WERI-Rb-1 (cell line): Measurements from ENCODE around the gene SUPT4H1.

ENCODE experiments used
- DNase-seq: peaks from one replicate; pipeline ENCODE4 v3.0.0-alpha.2; 2020
- H3K27ac ChIP-seq: fragments of 250-450 bp; sonication (Bioruptor Pico); 2 replicates; pipeline ENCODE4 v1.5.1; 2020; ENCODE audit warnings: mild to moderate bottlenecking, moderate library complexity
- H3K27me3 ChIP-seq: fragments of 250-450 bp; sonication (Bioruptor Pico); 2 replicates; pipeline ENCODE4 v1.5.1; 2021; ENCODE audit warnings: mild to moderate bottlenecking, low read depth, moderate library complexity; ENCODE audit not compliant: insufficient read depth, severe bottlenecking
- H3K36me3 ChIP-seq: fragments of 250-450 bp; sonication (Bioruptor Pico); 2 replicates; pipeline ENCODE4 v1.5.1; 2020; ENCODE audit warnings: mild to moderate bottlenecking, moderate library complexity
- H3K4me3 ChIP-seq: 2 replicates; pipeline ENCODE4 v1.5.1; 2011; ENCODE audit warnings: low read depth, mild to moderate bottlenecking, control low read depth, low read length
- H3K9me3 ChIP-seq: fragments of 250-450 bp; sonication (Bioruptor Pico); 2 replicates; pipeline ENCODE4 v1.5.1; 2021; ENCODE audit warnings: mild to moderate bottlenecking, moderate library complexity; ENCODE audit not compliant: severe bottlenecking
- CTCF ChIP-seq: IDR thresholded peaks from 2 replicates; pipeline ENCODE4 v1.5.1; 2011; ENCODE audit warnings: low read depth, mild to moderate bottlenecking, control low read depth, inconsistent platforms, low read length

SUPT4H1 gene

GRCh38 chr17:58331815-58332777, 19.9 kb downstream of the SUPT4H1 start:
- Histone ChIP-seq H3K36me3 (no peaks in the 10 kb centered on the region), H3K27ac (no peak overlapping the region), H3K4me3 (no peak overlapping the region), H3K9me3 (no peaks in the 10 kb centered on the region), H3K27me3 (no peaks in the 10 kb centered on the region)
- no peak for DNase-seq
- TF ChIP-seq CTCF = no peak

- TF ChIP-seq CTCF = no peak
- Histone ChIP-seq H3K4me3 (no peak overlapping the region), H3K36me3 (no peaks in the 10 kb centered on the region), H3K9me3 (no peaks in the 10 kb centered on the region), H3K27me3 (no peaks in the 10 kb centered on the region), H3K27ac (no peak overlapping the region)
- DNase-seq = no peak
These were observed 20.8 kb downstream of the SUPT4H1 start for GRCh38 chr17:58330997-58331814.

DNA sequence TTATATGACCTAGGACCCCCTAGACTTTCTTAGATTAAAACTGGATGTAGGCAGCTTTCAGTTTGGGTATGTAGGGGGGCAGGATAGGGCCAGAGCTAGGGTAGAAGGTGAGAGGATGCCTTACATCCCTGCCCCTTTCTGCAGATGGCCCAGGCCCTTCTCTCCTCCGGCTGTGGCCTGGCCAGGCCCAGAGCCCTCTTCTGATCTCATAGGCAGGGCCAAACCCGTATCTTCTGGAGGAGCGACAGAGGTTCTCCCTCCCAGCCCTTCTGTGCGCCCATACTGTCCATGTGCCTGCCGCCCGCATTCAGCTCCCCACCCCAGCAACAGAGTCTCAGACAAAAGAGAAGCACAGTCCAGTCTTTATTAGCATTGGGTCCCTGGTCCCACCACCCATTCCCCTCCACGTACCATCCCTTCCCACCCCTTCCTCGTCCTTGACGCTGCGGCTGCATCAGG, 21.4 kb downstream of the SUPT4H1 start:
- Histone ChIP-seq H3K9me3 (no peaks in the 10 kb centered on the region), H3K27ac (no peak overlapping the region), H3K36me3 (no peaks in the 10 kb centered on the region), H3K27me3 (no peaks in the 10 kb centered on the region), H3K4me3 (no peak overlapping the region)
- no peak for DNase-seq
- TF ChIP-seq CTCF = no peak

DNA sequence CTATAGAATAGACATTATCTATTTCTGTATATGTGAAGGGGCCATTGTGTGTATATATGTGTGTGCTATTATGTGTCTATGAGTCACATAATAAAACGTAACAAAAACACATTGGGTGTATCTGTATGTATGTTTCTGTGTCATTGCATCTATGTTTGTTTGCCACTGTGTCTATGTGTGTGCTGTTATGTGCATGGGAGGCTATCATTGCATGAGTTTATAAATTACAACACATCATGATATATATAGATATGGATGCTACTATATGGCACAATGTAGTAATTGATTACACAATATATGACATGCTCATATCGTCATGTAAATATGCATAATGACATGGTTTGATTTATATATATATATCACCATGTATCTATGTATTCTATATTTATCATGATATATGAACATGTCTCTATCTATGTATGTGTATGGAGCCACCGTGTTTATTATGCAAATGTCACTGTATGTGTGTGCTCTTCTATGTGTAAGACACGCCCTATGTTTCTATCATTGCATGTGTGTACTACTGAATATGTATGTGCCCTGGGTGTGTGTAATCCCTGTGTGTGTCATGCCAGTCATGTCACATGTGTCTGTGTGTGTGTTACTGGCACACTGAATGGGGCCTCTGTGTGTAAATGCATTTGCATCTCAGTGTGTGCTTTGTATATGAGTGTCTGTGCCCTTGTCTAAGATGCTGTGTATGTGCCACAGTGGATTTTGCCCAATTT, 22.0 kb downstream of the SUPT4H1 start:
- H3K9me3 ChIP-seq = no peaks in the 10 kb centered on the region
- H3K36me3 ChIP-seq = no peaks in the 10 kb centered on the region
- no peak for TF ChIP-seq CTCF
- no peak overlapping the region for H3K4me3 ChIP-seq
- DNase-seq = no peak
- no peaks in the 10 kb centered on the region for H3K27me3 ChIP-seq
- no peak overlapping the region for H3K27ac ChIP-seq

DNA sequence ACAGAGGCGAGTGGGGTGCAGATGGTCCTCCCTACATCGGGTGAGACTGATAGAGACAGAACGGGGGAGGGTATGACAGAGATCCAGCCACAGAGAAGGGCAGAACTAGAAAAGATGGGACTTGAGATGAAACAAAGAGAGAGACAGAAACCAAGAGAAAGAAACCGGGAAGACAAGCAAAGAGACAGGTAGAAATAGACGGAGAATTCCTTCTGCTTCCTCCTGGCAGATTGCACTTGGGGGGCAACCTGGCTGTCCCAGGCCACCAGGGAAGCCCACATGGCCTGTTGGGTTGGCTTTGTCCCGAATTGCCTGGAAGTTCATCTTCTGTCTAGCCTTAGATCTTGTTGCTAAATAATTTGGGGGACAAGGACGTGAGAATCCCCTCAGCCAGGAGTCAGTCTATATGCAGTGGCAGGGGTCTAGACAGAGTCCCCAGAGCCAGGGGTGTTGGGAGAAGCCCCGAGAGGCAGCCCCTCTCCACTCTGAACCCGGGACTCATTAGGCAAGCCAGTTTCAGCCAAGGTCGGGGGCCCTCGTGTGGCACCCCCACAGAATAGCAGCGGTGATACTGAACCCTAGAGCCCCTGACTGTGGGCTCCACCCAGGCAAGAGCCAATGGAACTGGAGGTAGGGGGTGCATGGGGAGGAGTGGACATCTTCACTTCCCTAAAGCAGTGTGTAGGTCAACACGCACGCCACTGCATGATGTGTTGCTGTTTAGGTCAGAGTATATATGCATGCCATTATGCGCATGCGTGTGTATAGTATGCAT, 22.8 kb downstream of the SUPT4H1 start:
- Histone ChIP-seq H3K9me3 (no peaks in the 10 kb centered on the region), H3K27ac (no peak overlapping the region), H3K36me3 (no peaks in the 10 kb centered on the region), H3K27me3 (no peaks in the 10 kb centered on the region), H3K4me3 (no peak overlapping the region)
- peak; percentile 60 for TF ChIP-seq CTCF
- DNase-seq = peak; percentile 61
